GM06990 (cell line): ENCODE measurements around the gene PTPRN2.
"Not testable (repeated sequence)": the region's sequence is repeated elsewhere in the genome, so short reads cannot be mapped to it uniquely, and the experiment has no call there.

Source experiments
- DNase-seq: peaks from one replicate; pipeline ENCODE4 v3.0.0-alpha.2; 2011; ENCODE audit not compliant: insufficient read length; ENCODE audit errors: extremely low read depth
- H3K27me3 ChIP-seq: replicated peaks from 2 replicates; pipeline ENCODE4 v1.6.0; 2011; ENCODE audit warnings: low read length; ENCODE audit not compliant: control insufficient read depth, insufficient read depth
- H3K36me3 ChIP-seq: 2 replicates; pipeline ENCODE4 v1.5.1; 2011; ENCODE audit warnings: low read length; ENCODE audit not compliant: control insufficient read depth, insufficient read depth
- H3K4me3 ChIP-seq: replicated peaks from 2 replicates; pipeline ENCODE4 v1.5.1; 2011; ENCODE audit warnings: low read depth, mild to moderate bottlenecking, control low read depth, low read length
- CTCF ChIP-seq: IDR thresholded peaks from 2 replicates; pipeline ENCODE4 v1.5.1; 2011; ENCODE audit warnings: low read length, control low read depth, mild to moderate bottlenecking, inconsistent platforms; ENCODE audit not compliant: insufficient read depth, poor library complexity, severe bottlenecking

The PTPRN2 gene

GRCh38 chr7:158300427-158300826, 287.2 kb downstream of the PTPRN2 start:
- Histone ChIP-seq H3K36me3 (no peaks in the 10 kb centered on the region), H3K4me3 (no peak overlapping the region), H3K27me3 (no peaks in the 10 kb centered on the region)
- no peak for DNase-seq
- no peak for TF ChIP-seq CTCF

GRCh38 chr7:158299607-158300006, 288.0 kb downstream of the PTPRN2 start:
- no peak overlapping the region for H3K4me3 ChIP-seq
- no peaks in the 10 kb centered on the region for H3K36me3 ChIP-seq
- H3K27me3 ChIP-seq, result no peaks in the 10 kb centered on the region
- TF ChIP-seq CTCF, result no peak
- DNase-seq, result no peak

GRCh38 chr7:158296798-158297104, 290.9 kb downstream of the PTPRN2 start:
- no peak for TF ChIP-seq CTCF
- DNase-seq, result no peak
- Histone ChIP-seq H3K4me3 (no peak overlapping the region), H3K36me3 (no peaks in the 10 kb centered on the region), H3K27me3 (no peaks in the 10 kb centered on the region)

- no peaks in the 10 kb centered on the region for H3K27me3 ChIP-seq
- no peak overlapping the region for H3K4me3 ChIP-seq
- no peaks in the 10 kb centered on the region for H3K36me3 ChIP-seq
- TF ChIP-seq CTCF, result no peak
- DNase-seq, result no peak
Observed at GRCh38 chr7:158295966-158296797, 291.4 kb downstream of the PTPRN2 start.

- H3K27me3 ChIP-seq, H3K36me3 ChIP-seq, DNase-seq, H3K4me3 ChIP-seq: not testable (repeated sequence)
Observed at GRCh38 chr7:158294468-158295215, 293.0 kb downstream of the PTPRN2 start.

- H3K27me3 ChIP-seq, result no peaks in the 10 kb centered on the region
- no peaks in the 10 kb centered on the region for H3K36me3 ChIP-seq
- no peak for DNase-seq
- no peak for TF ChIP-seq CTCF
- H3K4me3 ChIP-seq, result no peak overlapping the region
Observed at GRCh38 chr7:158292948-158293347, 294.7 kb downstream of the PTPRN2 start.
